ENCODE data around the gene GLI3.

- TF ChIP-seq SKIL (IDR thresholded peaks at IDR 0.05; ENCODE audit: low read depth, poor library complexity, severe bottlenecking) (no peak), CTCF (IDR thresholded peaks at IDR 0.05 in 2 of 3, conservative IDR thresholded peaks at IDR 0.05 in 1 of 3; ENCODE audit: control insufficient read depth in 2 of 3, extremely low read depth in 1 of 3, insufficient read depth in 1 of 3, low read depth in 3 of 3, low read length in 3 of 3) (no peak), GABPA (IDR thresholded peaks at IDR 0.05; ENCODE audit: low read depth) (no peak), POLR2A (IDR thresholded peaks at IDR 0.05; ENCODE audit: low read depth, low read length) (no peak), DPF2 (IDR thresholded peaks at IDR 0.05) (no peak), HDAC6 (IDR thresholded peaks at IDR 0.05; ENCODE audit: unreplicated experiment) (no peak), MAX (IDR thresholded peaks at IDR 0.05; ENCODE audit: low read depth, low read length) (no peak), POLR2AphosphoS2 (IDR thresholded peaks at IDR 0.05; ENCODE audit: low read depth, low read length) (no peak), SP1 (IDR thresholded peaks at IDR 0.05; ENCODE audit: low read depth, low read length) (no peak), USF1 (IDR thresholded peaks at IDR 0.05; ENCODE audit: borderline replicate concordance, extremely low read length, insufficient read depth, low read depth, low read length) (no peak), EP300 (IDR thresholded peaks at IDR 0.05; ENCODE audit: borderline replicate concordance in 1 of 2, control insufficient read depth in 1 of 2, low read depth in 2 of 2, low read length in 2 of 2) (no peak), PAX8 (IDR thresholded peaks at IDR 0.05) (no peak), ESRRA (IDR thresholded peaks at IDR 0.05; ENCODE audit: low read length) (no peak)
Observed at GRCh38 chr7:42264702-42265101, 27.7 kb upstream of the GLI3 start.

Measured in GM12878 (cell line).